Measurements from ENCODE around the gene TESPA1.

Gene TESPA1

GRCh38 chr12:54956818-54957641 lies 27.5 kb downstream of the TESPA1 start:
- Histone ChIP-seq H3K27me3 (ENCODE audit: control insufficient read depth, low read length) (no peaks in the 10 kb centered on the region), H3F3A (ENCODE audit: control insufficient read depth, insufficient read depth) (peaks cover 2% of the 10 kb centered on the region; the same call in 1 of the 2 replicates), H3K27ac (ENCODE audit: low read depth, low read length) (no peak overlapping the region), H3K4me1 (ENCODE audit: control insufficient read depth, low read length) (peaks cover 38% of the 10 kb centered on the region), H3K79me2 (ENCODE audit: control insufficient read depth, low read length) (no peaks in the 10 kb centered on the region), H3K9me3 (ENCODE audit: control insufficient read depth, insufficient read depth, low read length) (no peaks in the 10 kb centered on the region; the same call in 1 of the 2 replicates), H3K4me3 (ENCODE audit: low read length) (no peak overlapping the region), H3K4me2 (ENCODE audit: low read length) (peak overlapping the region; percentile 15; the same call in 1 of the 2 replicates), H3K36me3 (ENCODE audit: control insufficient read depth, low read length) (peaks cover 66% of the 10 kb centered on the region), H3K9me2 (replicated peaks; ENCODE audit: control insufficient read depth, low read length) (no peaks in the 10 kb centered on the region), H4K20me1 (ENCODE audit: control insufficient read depth, insufficient read depth, low read depth, low read length) (no peaks in the 10 kb centered on the region)
- TF ChIP-seq CTCF (IDR thresholded peaks at IDR 0.05; ENCODE audit: low read depth, low read length, poor library complexity, severe bottlenecking) (no peak), EZH2phosphoT487 (IDR thresholded peaks at IDR 0.05; ENCODE audit: borderline replicate concordance, low read length) (no peak)

- peaks cover 38% of the 10 kb centered on the region for H3K4me1 ChIP-seq (ENCODE audit: control insufficient read depth, low read length)
- H3K4me3 ChIP-seq (ENCODE audit: low read length): no peak overlapping the region
- H3K36me3 ChIP-seq (ENCODE audit: control insufficient read depth, low read length): peaks cover 60% of the 10 kb centered on the region
- TF ChIP-seq EZH2phosphoT487 (IDR thresholded peaks at IDR 0.05; ENCODE audit: borderline replicate concordance, low read length): no peak
- no peak for TF ChIP-seq CTCF (IDR thresholded peaks at IDR 0.05; ENCODE audit: low read depth, low read length, poor library complexity, severe bottlenecking)
- H3K27ac ChIP-seq (ENCODE audit: low read depth, low read length): no peak overlapping the region
- H3F3A ChIP-seq (ENCODE audit: control insufficient read depth, insufficient read depth): peaks cover 2% of the 10 kb centered on the region; the same call in 1 of the 2 replicates
- no peaks in the 10 kb centered on the region for H3K79me2 ChIP-seq (ENCODE audit: control insufficient read depth, low read length)
- H3K4me2 ChIP-seq (ENCODE audit: low read length): no peak overlapping the region
- H3K27me3 ChIP-seq (ENCODE audit: control insufficient read depth, low read length): no peaks in the 10 kb centered on the region
- H4K20me1 ChIP-seq (ENCODE audit: control insufficient read depth, insufficient read depth, low read depth, low read length): no peaks in the 10 kb centered on the region
- H3K9me3 ChIP-seq (ENCODE audit: control insufficient read depth, insufficient read depth, low read length): no peaks in the 10 kb centered on the region; the same call in 1 of the 2 replicates
- no peaks in the 10 kb centered on the region for H3K9me2 ChIP-seq (replicated peaks; ENCODE audit: control insufficient read depth, low read length)
Observed at GRCh38 chr12:54956322-54956721, 28.2 kb downstream of the TESPA1 start.

- Histone ChIP-seq H3K9me2 (replicated peaks; ENCODE audit: control insufficient read depth, low read length) (no peaks in the 10 kb centered on the region), H4K20me1 (ENCODE audit: control insufficient read depth, insufficient read depth, low read depth, low read length) (no peaks in the 10 kb centered on the region), H3K4me2 (ENCODE audit: low read length) (peak overlapping the region; percentile 35; the same call in 1 of the 2 replicates), H3K9me3 (ENCODE audit: control insufficient read depth, insufficient read depth, low read length) (no peaks in the 10 kb centered on the region; the same call in 1 of the 2 replicates), H3K36me3 (ENCODE audit: control insufficient read depth, low read length) (peaks cover 49% of the 10 kb centered on the region), H3K4me1 (ENCODE audit: control insufficient read depth, low read length) (peaks cover 38% of the 10 kb centered on the region), H3F3A (ENCODE audit: control insufficient read depth, insufficient read depth) (no peaks in the 10 kb centered on the region), H3K79me2 (ENCODE audit: control insufficient read depth, low read length) (no peaks in the 10 kb centered on the region), H3K4me3 (ENCODE audit: low read length) (no peak overlapping the region), H3K27me3 (ENCODE audit: control insufficient read depth, low read length) (no peaks in the 10 kb centered on the region), H3K27ac (ENCODE audit: low read depth, low read length) (no peak overlapping the region)
- no peak for TF ChIP-seq EZH2phosphoT487 (IDR thresholded peaks at IDR 0.05; ENCODE audit: borderline replicate concordance, low read length)
- no peak for TF ChIP-seq CTCF (IDR thresholded peaks at IDR 0.05; ENCODE audit: low read depth, low read length, poor library complexity, severe bottlenecking)
Observed at GRCh38 chr12:54954801-54955200, 29.8 kb downstream of the TESPA1 start.

All from DOHH2 (cell line).